DND-41 (cell line): ENCODE data around the gene TSN.
"Not testable (repeated sequence)": the region's sequence is repeated elsewhere in the genome, so short reads cannot be mapped to it uniquely, and the experiment has no call there.

Experiments
- ATAC-seq: fragments of 200-7000 bp; cut with Tn5 transposase; 3 replicates; pipeline ENCODE4 v1.9.1; 2021; ENCODE audit warnings: low read depth; ENCODE audit not compliant: insufficient read depth
- DNase-seq: peaks from one replicate; pipeline ENCODE4 v3.0.0-alpha.2; 2020
- H2AFZ ChIP-seq: 2 replicates; pipeline ENCODE4 v1.6.0; 2012; ENCODE audit warnings: low read depth, low read length
- H3K27ac ChIP-seq: 2 replicates; pipeline ENCODE4 v1.5.1; 2012; ENCODE audit warnings: low read length, inconsistent platforms
- H3K27me3 ChIP-seq: fragments of 200-600 bp; sonication (generic); 2 replicates; pipeline ENCODE4 v1.6.0; 2012; ENCODE audit warnings: low read length, mild to moderate bottlenecking, inconsistent platforms; ENCODE audit not compliant: insufficient read depth, poor library complexity
- H3K36me3 ChIP-seq: 2 replicates; pipeline ENCODE4 v1.5.1; 2012; ENCODE audit warnings: low read length, inconsistent platforms; ENCODE audit not compliant: insufficient read depth
- H3K4me1 ChIP-seq: 2 replicates; pipeline ENCODE4 v1.5.1; 2012; ENCODE audit warnings: mild to moderate bottlenecking, low read length; ENCODE audit not compliant: insufficient read depth
- H3K4me2 ChIP-seq: 2 replicates; pipeline ENCODE4 v1.6.0; 2012; ENCODE audit warnings: mild to moderate bottlenecking, moderate library complexity, low read length, inconsistent platforms; ENCODE audit not compliant: insufficient read depth
- H3K4me3 ChIP-seq, 2 experiments: fragments of 200-600 bp in 1 of 2; shearing (Covaris generic) in 1 of 2; 2 replicates each; pipeline ENCODE4 v1.5.1; 2012 to 2016; ENCODE audit warnings: inconsistent platforms in 2 of 2, low read length in 2 of 2, mild to moderate bottlenecking in 2 of 2, low read depth in 1 of 2, moderate library complexity in 1 of 2
- H3K79me2 ChIP-seq: 2 replicates; pipeline ENCODE4 v1.6.0; 2012; ENCODE audit warnings: low read length, inconsistent platforms; ENCODE audit not compliant: insufficient read depth
- H3K9ac ChIP-seq: 2 replicates; pipeline ENCODE4 v1.6.0; 2012; ENCODE audit warnings: low read depth, mild to moderate bottlenecking, inconsistent platforms, low read length, moderate library complexity
- H3K9me3 ChIP-seq: 2 replicates; pipeline ENCODE4 v1.5.1; 2012; ENCODE audit warnings: low read length, moderate library complexity, mild to moderate bottlenecking, inconsistent platforms; ENCODE audit not compliant: insufficient read depth, severe bottlenecking
- H4K20me1 ChIP-seq: 2 replicates; pipeline ENCODE4 v1.6.0; 2012; ENCODE audit warnings: low read length; ENCODE audit not compliant: insufficient read depth
- CTCF ChIP-seq: IDR thresholded peaks from 2 replicates; pipeline ENCODE4 v1.5.1; 2012; ENCODE audit warnings: borderline replicate concordance, low read length, moderate library complexity, mild to moderate bottlenecking; ENCODE audit not compliant: poor library complexity, severe bottlenecking; ENCODE audit errors: extremely low read depth
- EZH2 ChIP-seq: IDR thresholded peaks from 3 replicates; pipeline ENCODE4 v1.6.1; 2012; ENCODE audit warnings: borderline replicate concordance, low read depth, mild to moderate bottlenecking, moderate library complexity, low read length, inconsistent platforms; ENCODE audit not compliant: severe bottlenecking

Gene TSN

DNA sequence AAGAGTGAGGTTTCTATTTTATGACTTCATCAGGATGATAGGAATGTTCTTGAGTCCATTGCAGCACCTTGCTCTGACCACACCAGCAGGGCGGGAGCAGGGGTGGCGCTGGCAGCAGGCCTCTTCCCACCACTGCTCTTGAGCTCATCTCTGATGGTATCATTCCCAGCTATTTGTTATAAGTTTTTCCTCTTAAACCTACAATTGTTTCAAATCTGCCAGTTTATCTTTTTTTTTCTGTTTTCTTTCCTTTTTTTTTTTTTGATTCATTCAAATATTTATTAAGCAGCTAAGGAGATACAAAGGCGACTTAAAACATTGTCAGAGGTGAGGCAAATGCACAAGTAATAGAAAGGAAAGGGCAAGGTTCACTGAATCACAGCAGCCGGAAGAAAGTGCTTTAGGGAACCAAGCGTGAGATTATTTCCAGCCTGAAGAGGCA is 47.5 kb upstream of the TSN start:
- Histone ChIP-seq H3K27ac (no peak overlapping the region), H3K4me3 (no peak overlapping the region), H3K79me2 (no peaks in the 10 kb centered on the region), H2AFZ (no peak overlapping the region), H3K27me3 (no peaks in the 10 kb centered on the region), H3K36me3 (no peaks in the 10 kb centered on the region), H3K4me2 (no peak overlapping the region), H3K9ac (no peak overlapping the region), H3K9me3 (no peaks in the 10 kb centered on the region), H3K4me1 (no peaks in the 10 kb centered on the region), H4K20me1 (no peaks in the 10 kb centered on the region)
- ATAC-seq, result no peak
- DNase-seq, result no peak
- no peak for TF ChIP-seq CTCF
- TF ChIP-seq EZH2, result no peak

DNA sequence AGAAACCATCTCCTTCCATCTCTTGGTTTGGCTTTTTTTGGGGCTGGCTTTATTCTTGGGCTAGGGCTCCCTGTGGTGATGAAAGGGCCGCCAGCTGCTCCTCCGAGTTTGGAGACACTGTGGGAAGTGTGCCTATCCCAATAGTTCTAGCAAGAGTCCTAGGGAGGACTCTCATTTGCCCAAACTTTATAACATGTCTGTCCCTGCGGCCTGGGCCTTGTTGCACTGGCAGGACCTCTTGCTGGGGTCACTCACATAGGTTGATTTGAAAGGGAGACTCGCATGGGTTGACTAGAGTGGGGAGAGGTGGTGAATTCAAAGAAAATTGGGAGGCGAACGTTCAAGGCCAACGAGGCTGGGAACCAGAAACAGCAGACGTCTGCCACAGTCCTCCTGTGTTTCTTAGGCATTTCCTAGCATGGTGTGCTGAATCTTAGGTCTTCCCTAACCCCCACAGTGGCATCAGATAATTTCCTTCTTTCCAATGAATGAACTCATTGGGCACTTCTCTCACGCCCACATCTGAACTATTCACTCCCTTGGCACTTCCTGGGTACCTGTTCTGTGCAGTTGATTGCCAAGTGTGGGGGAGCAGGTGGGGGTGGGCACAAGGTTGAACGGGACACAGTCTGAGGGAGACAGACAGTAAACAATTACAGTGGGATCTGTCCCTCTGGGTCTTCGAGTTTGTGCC is 45.5 kb upstream of the TSN start:
- no peaks in the 10 kb centered on the region for H3K4me1 ChIP-seq

DNA sequence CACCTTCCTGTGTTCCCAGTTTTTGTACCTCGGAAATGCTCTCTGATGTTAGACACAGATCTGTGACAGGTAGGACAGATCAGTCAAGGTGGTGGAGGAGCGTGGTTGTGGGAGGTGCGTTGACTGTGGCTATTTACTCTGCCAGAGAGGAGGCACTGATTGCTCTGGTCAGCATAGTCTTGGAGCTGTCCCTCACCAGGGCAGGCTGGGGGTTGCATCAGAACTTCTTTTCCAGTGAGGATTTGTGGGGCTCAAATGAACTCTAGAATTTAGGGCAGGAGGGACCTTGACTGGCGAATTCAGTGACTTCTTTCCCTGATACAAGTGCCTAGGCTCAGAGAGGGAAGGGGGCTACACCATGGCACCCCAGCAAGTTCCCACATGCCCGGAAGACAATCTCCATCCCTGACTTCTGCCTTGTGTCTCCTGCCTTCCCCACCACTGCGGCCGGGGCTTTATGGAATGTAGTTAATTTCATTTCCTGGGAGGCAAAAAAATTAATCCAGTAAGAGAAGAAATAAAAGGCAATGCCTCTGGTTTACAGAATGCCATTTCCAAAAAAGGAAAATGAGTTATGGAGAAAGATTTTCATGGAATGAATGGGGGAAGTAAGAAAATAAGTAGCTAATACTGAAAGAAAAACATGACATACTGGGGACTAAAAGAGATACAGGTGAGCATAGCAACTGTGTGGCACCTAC is 44.8 kb upstream of the TSN start:
- Histone ChIP-seq H3K79me2 (no peaks in the 10 kb centered on the region), H3K4me3 (no peak overlapping the region), H3K4me1 (no peaks in the 10 kb centered on the region), H3K9me3 (no peaks in the 10 kb centered on the region), H3K27me3 (no peaks in the 10 kb centered on the region), H3K27ac (no peak overlapping the region), H2AFZ (no peak overlapping the region), H3K4me2 (no peak overlapping the region), H3K9ac (no peak overlapping the region), H4K20me1 (no peaks in the 10 kb centered on the region), H3K36me3 (no peaks in the 10 kb centered on the region)
- no peak for DNase-seq
- ATAC-seq, result no peak
- no peak for TF ChIP-seq CTCF
- no peak for TF ChIP-seq EZH2

More for the DNA sequence above, 45.5 kb upstream of the TSN start:
- no peaks in the 10 kb centered on the region for H3K36me3 ChIP-seq
- DNase-seq, result no peak
- H3K9me3 ChIP-seq, result no peaks in the 10 kb centered on the region
- no peak overlapping the region for H3K27ac ChIP-seq
- H3K9ac ChIP-seq, result no peak overlapping the region
- H3K4me2 ChIP-seq, result no peak overlapping the region
- H3K27me3 ChIP-seq, result no peaks in the 10 kb centered on the region
- H2AFZ ChIP-seq, result no peak overlapping the region
- no peak for TF ChIP-seq CTCF
- no peak for TF ChIP-seq EZH2
- H4K20me1 ChIP-seq, result no peaks in the 10 kb centered on the region
- no peaks in the 10 kb centered on the region for H3K79me2 ChIP-seq
- no peak for ATAC-seq
- H3K4me3 ChIP-seq, result no peak overlapping the region

DNA sequence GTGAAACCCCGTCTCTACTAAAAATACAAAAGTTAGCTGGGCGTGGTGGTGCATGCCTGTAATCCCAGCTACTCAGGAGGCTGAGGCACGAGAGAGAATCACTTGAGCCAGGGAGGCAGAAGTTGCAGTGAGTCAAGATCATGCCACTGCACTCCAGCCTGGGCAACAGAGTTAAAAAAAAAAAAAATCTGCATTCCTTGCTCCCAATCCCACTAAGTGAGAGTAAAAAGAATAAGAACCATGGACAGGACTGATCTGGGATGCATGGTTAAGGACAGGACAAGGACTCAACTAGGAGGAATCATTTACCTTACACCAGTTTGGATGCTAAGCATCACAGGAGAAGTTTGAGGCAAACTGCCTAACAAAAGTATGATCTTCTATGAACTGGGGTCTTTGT is 44.0 kb upstream of the TSN start:
- not testable (repeated sequence) for H3K9ac ChIP-seq, DNase-seq, H2AFZ ChIP-seq, H3K4me1 ChIP-seq, H3K79me2 ChIP-seq, H3K27ac ChIP-seq, H4K20me1 ChIP-seq, H3K9me3 ChIP-seq, ATAC-seq, H3K36me3 ChIP-seq, H3K4me2 ChIP-seq, H3K27me3 ChIP-seq, H3K4me3 ChIP-seq
